ENCODE data around the gene GLI2. TPM values are rescaled to one million over a fixed set of nuclear protein-coding genes. Genes with fewer than 3 reads are reported as not detected.

The GLI2 gene
- total and polyA plus RNA-seq, 2 experiments from 2014 or later, result 53.6 to 57.0 TPM

GRCh38 chr2:120733238-120733932, 2.3 kb upstream of the GLI2 start:
- DNase-seq (ENCODE audit: low spot score) (no peak), ATAC-seq (no peak)
- peaks cover 34% of the 10 kb centered on the region for H3K79me2 ChIP-seq (replicated peaks; ENCODE audit: insufficient read depth)
- H3K36me3 ChIP-seq (ENCODE audit: insufficient read depth), result no peaks in the 10 kb centered on the region
- H3K27ac ChIP-seq (ENCODE audit: low read depth), result no peak overlapping the region
- H3K4me2 ChIP-seq, result no peak overlapping the region
- no peaks in the 10 kb centered on the region for H3K9me2 ChIP-seq (ENCODE audit: insufficient read depth)
- TF ChIP-seq STAT1 (IDR thresholded peaks at IDR 0.05; ENCODE audit: unreplicated experiment) (no peak), ETS1 (IDR thresholded peaks at IDR 0.05) (no peak), CTCF (conservative IDR thresholded peaks at IDR 0.05; ENCODE audit: low read depth in 2 of 2) (no peak), CREB1 (CRISPR knock-in tag; IDR thresholded peaks at IDR 0.05; ENCODE audit: low read depth) (no peak), JUNB (IDR thresholded peaks at IDR 0.05; ENCODE audit: unreplicated experiment) (no peak), ZNF114 (CRISPR knock-in tag; IDR thresholded peaks at IDR 0.05) (no peak), REST (IDR thresholded peaks at IDR 0.05; ENCODE audit: unreplicated experiment) (no peak), NANOG (IDR thresholded peaks at IDR 0.05; ENCODE audit: borderline replicate concordance) (no peak), ZNF331 (CRISPR knock-in tag; IDR thresholded peaks at IDR 0.05; ENCODE audit: low read depth) (no peak), EZH2phosphoT487 (IDR thresholded peaks at IDR 0.05; ENCODE audit: unreplicated experiment) (no peak), EZH2 (IDR thresholded peaks at IDR 0.05; ENCODE audit: low read depth, unreplicated experiment) (no peak), ZNF462 (CRISPR knock-in tag; IDR thresholded peaks at IDR 0.05) (no peak), POLR2AphosphoS5 (IDR thresholded peaks at IDR 0.05; ENCODE audit: low read depth) (no peak)
- peaks cover 38% of the 10 kb centered on the region for H3K4me1 Mint-ChIP-seq
- no peaks in the 10 kb centered on the region for H3K27me3 ChIP-seq (ENCODE audit: insufficient read depth)
- H3F3A ChIP-seq (replicated peaks; ENCODE audit: low read depth), result peaks cover 17% of the 10 kb centered on the region; the same call in 1 of the 2 replicates
- H2AFZ ChIP-seq, result no peak overlapping the region
- H3K4me3 ChIP-seq, result no peak overlapping the region
- no peak overlapping the region for H3K27ac Mint-ChIP-seq
- H3K9me3 Mint-ChIP-seq, result no peaks in the 10 kb centered on the region
- H3K36me3 Mint-ChIP-seq (ENCODE audit: low read depth), result peaks cover 8% of the 10 kb centered on the region
- no peaks in the 10 kb centered on the region for H4K20me1 ChIP-seq (replicated peaks; ENCODE audit: insufficient read depth)
- H3K4me1 ChIP-seq (ENCODE audit: insufficient read depth), result peaks cover 34% of the 10 kb centered on the region
- H3K27me3 Mint-ChIP-seq (ENCODE audit: insufficient read depth, low read depth, poor library complexity), result peaks cover 19% of the 10 kb centered on the region
- H3K4me3 Mint-ChIP-seq, result no peak overlapping the region
